Upper lobe of left lung (tissue), 4 donors: ENCODE data around the gene ELANE.

ENCODE experiments used
- CTCF ChIP-seq, 6 experiments: fragments of 450-650 bp in 4 of 6; fragments of 200-600 bp in 2 of 6; sonication (generic) in 2 of 6; IDR thresholded peaks; one replicate each; pipeline ENCODE4 v1.5.1; 2016 to 2019; ENCODE audit warnings: antibody characterized with exemption in 6 of 6
- EP300 ChIP-seq, 4 donors: sonication (generic); formaldehyde crosslinking; IDR thresholded peaks; one replicate each; pipeline ENCODE4 v1.5.1; 2017; ENCODE audit warnings: antibody characterized with exemption in 4 of 4, control low read depth in 2 of 4
- POLR2A ChIP-seq, 4 donors: fragments of 450-650 bp; IDR thresholded peaks; one replicate each; pipeline ENCODE4 v1.5.1; 2016 to 2017; ENCODE audit warnings: antibody characterized with exemption in 4 of 4, mild to moderate bottlenecking in 2 of 4
- POLR2AphosphoS5 ChIP-seq, 2 donors: sonication (generic); formaldehyde crosslinking; IDR thresholded peaks; one replicate each; pipeline ENCODE4 v1.5.1; 2017; ENCODE audit warnings: antibody characterized with exemption in 2 of 2

GRCh38 chr19:900302-901111, 48.4 kb downstream of the ELANE start:
- TF ChIP-seq CTCF (IDR thresholded peaks at IDR 0.05) (no peak), POLR2AphosphoS5 (IDR thresholded peaks at IDR 0.05) (no peak), POLR2A (IDR thresholded peaks at IDR 0.05) (no peak), EP300 (IDR thresholded peaks at IDR 0.05) (no peak)
